Measurements from ENCODE around the gene CNIH1. TPM values are rescaled to one million over a fixed set of nuclear protein-coding genes. Genes with fewer than 3 reads are reported as not detected.
A peak's percentile ranks its signal among the peaks of the same experiment; 100 is the strongest.

The CNIH1 gene
- total and polyA plus RNA-seq, 11 donors, result 40.3 to 190 (median 94.5) TPM

DNA sequence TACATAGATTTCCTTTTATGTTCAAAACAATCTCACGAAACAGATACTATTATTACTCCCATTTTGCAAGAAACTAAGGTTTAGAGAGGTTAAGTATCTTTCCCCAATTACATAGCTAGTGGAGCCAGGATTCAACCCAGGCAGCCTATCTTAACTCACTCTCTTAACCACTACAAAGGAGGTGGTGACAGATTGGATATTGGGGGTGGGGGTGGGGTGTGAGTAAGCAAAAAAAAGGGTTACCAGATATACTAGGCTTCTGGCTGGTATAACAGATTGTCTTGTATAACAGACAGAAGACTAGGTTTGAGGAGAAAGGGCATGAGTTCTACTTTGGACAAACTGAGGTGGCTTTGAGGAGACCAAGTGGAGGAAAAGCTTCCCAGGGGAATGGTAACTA, 45.5 kb upstream of the CNIH1 start:
- Histone ChIP-seq H3K27ac (peak overlapping the region in 2 of 12 donors; percentile 4 to 93), H3K9me3 (no peaks in the 10 kb centered on the region), H3K27me3 (no peaks in the 10 kb centered on the region), H3K4me1 (peaks cover 0 to 78% (median 41%) of the 10 kb centered on the region in 12 donors), H3K36me3 (peaks cover 0 to 21% (median 6%) of the 10 kb centered on the region in 9 donors), H3K4me3 (no peak overlapping the region)
- TF ChIP-seq POLR2A (IDR thresholded peaks at IDR 0.05), result no peak
- TF ChIP-seq, protein P1, sequence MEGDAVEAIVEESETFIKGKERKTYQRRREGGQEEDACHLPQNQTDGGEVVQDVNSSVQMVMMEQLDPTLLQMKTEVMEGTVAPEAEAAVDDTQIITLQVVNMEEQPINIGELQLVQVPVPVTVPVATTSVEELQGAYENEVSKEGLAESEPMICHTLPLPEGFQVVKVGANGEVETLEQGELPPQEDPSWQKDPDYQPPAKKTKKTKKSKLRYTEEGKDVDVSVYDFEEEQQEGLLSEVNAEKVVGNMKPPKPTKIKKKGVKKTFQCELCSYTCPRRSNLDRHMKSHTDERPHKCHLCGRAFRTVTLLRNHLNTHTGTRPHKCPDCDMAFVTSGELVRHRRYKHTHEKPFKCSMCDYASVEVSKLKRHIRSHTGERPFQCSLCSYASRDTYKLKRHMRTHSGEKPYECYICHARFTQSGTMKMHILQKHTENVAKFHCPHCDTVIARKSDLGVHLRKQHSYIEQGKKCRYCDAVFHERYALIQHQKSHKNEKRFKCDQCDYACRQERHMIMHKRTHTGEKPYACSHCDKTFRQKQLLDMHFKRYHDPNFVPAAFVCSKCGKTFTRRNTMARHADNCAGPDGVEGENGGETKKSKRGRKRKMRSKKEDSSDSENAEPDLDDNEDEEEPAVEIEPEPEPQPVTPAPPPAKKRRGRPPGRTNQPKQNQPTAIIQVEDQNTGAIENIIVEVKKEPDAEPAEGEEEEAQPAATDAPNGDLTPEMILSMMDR (IDR thresholded peaks at IDR 0.05), result no peak
- intact Hi-C loops (cut with DNase I), result loop anchor here in 3 of 10 donors (5.0 kb wide), 1 partner anchor 44 kb away; the partner anchor contains the start of gene CNIH1 (in 3 of the 3)
- DNase-seq (no peak), ATAC-seq (no peak)
- 54 to 68% (median 58%) methylated on average over 1 of the region's 1 CpG for WGBS, 4 donors

DNA sequence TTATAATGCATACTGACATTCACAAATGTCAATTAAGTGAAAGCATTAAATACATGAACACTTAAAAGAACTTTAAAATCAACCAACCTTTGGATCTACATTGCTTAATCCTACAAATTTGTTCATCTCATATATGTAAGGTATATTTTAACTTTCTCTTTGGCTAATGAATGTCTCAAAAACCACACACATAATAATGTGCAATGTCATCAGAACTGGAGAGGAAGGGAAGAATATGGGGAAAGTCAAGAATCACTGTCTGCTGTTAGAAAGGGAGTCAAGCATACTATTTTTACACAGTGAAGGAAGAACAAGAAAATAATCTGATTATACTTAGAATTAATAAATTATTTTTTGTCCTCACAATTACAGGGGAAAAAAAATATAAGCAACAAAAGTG, 42.7 kb upstream of the CNIH1 start:
- intact Hi-C loops (cut with DNase I), result no loop called here
- no peak for DNase-seq
- H3K27me3 ChIP-seq, result no peaks in the 10 kb centered on the region
- H3K36me3 ChIP-seq, result peaks cover 0 to 45% (median 26%) of the 10 kb centered on the region in 9 donors
- H3K4me1 ChIP-seq, result peaks cover 0 to 83% (median 45%) of the 10 kb centered on the region in 12 donors
- H3K27ac ChIP-seq, result no peak overlapping the region
- H3K4me3 ChIP-seq, result peak overlapping the region in 1 of 12 donors; percentile 4
- no peak for ATAC-seq
- H3K9me3 ChIP-seq, result no peaks in the 10 kb centered on the region
- TF ChIP-seq, protein P1 (IDR thresholded peaks at IDR 0.05), result no peak
- TF ChIP-seq POLR2A (IDR thresholded peaks at IDR 0.05), result no peak

DNA sequence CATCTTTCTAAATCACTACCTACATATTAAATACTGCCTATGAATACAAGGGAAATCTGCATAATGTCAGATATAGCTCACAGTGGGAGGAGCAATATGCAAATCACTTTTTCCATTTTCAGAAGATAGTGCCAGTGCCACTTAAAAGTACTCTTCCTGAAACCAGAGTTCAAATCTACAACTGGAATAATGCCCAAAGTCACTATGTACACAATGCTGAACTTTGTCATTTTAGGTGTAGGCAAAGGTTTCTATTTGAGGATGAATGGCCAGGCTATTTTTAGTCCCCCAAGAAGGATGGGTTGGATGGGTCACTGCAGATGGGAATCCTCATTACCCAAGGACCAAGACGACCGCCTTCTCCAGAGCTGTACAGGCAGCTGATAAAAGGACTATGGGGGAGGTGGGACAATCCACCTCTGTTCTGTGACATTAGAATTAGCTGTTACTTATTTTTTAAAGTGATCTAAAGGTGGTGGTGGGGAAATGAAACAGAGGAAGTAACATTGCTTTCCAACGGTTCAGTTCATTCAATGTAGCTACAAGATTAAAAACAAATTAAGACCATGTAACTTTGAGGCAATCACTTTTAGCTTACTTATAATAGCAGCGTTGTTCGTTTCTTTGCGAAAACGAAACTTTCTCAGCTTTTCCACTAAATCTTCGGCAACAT, 42.0 kb upstream of the CNIH1 start:
- Histone ChIP-seq H3K9me3 (no peaks in the 10 kb centered on the region), H3K4me3 (peak overlapping the region in 1 of 12 donors; percentile 4), H3K27ac (no peak overlapping the region), H3K4me1 (peaks cover 0 to 85% (median 46%) of the 10 kb centered on the region in 12 donors), H3K36me3 (peaks cover 0 to 51% (median 33%) of the 10 kb centered on the region in 9 donors), H3K27me3 (no peaks in the 10 kb centered on the region)
- ATAC-seq (peak in 2 of 4 donors; percentile 52 to 60), DNase-seq (no peak)
- 72 to 76% (median 73%) methylated on average over 8 of the region's 8 CpGs for WGBS, 4 donors
- intact Hi-C loops (cut with DNase I), result no loop called here
- TF ChIP-seq POLR2A (IDR thresholded peaks at IDR 0.05), result no peak
- TF ChIP-seq, protein P1 (IDR thresholded peaks at IDR 0.05), result no peak

DNA sequence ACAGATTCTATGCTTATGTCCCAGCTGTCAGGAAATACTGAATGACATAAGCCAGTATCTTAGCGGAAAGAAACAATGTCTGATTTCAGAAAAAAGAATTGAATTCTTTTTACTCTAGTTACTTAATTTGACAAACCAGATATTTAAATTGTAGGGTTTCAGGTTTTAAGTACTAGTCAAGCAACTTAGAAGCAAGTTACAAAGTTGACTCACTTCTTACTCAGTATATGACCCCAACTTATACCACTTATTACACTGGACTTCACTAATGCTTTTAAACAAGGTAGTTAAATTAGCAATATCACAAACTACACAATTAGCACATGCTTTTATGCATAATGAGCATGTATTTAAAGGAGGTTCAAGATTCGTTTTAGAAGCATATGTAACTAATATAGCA, 40.5 kb upstream of the CNIH1 start:
- no peak for DNase-seq
- Histone ChIP-seq H3K9me3 (no peaks in the 10 kb centered on the region), H3K27ac (no peak overlapping the region), H3K36me3 (peaks cover 0 to 66% (median 48%) of the 10 kb centered on the region in 9 donors), H3K27me3 (no peaks in the 10 kb centered on the region), H3K4me3 (no peak overlapping the region), H3K4me1 (peaks cover 0 to 70% (median 35%) of the 10 kb centered on the region in 12 donors)
- WGBS, 4 donors, result 84 to 90% (median 89%) methylated on average over 2 of the region's 2 CpGs
- intact Hi-C loops (cut with DNase I), result no loop called here
- ATAC-seq, result no peak
- TF ChIP-seq, protein P1 (IDR thresholded peaks at IDR 0.05), result no peak
- no peak for TF ChIP-seq POLR2A (IDR thresholded peaks at IDR 0.05)
